IMR-90 (cell line): ENCODE measurements around the gene CDK5RAP3. TPM values are rescaled to one million over a fixed set of nuclear protein-coding genes. Genes with fewer than 3 reads are reported as not detected.

Experiments
- ATAC-seq: fragments of 200-7000 bp; cut with Tn5 transposase; 2 replicates; pipeline ENCODE4 v1.9.1; 2020; ENCODE audit warnings: low read depth, mild to moderate bottlenecking, moderate library complexity
- BruUV-seq: library from RNA; stranded (reverse); fragments of 400-500 nt; replicated peaks from 2 replicates; lab custom pipeline; 2021; lab: Mats Ljungman, UMichigan
- CTCF ChIA-PET: fragments of 300-600 bp; formaldehyde crosslinking; extraction: SDS; loops from one replicate; lab custom pipeline; 2021; ENCODE audit warnings: antibody characterized with exemption; lab: Yijun Ruan, JAX
- POLR2A ChIA-PET: fragments of 300-600 bp; sonication (Branson Sonifier 250); formaldehyde crosslinking; loops from one replicate; lab custom pipeline; 2022; ENCODE audit warnings: antibody characterized with exemption; ENCODE audit not compliant: unreplicated experiment; lab: Charles Lee
- DNase-seq: peaks from one replicate; pipeline ENCODE4 v3.0.0; 2013
- H2AFZ ChIP-seq: replicated peaks from 2 replicates; pipeline ENCODE3; 2013; ENCODE audit warnings: low read length, mild to moderate bottlenecking; ENCODE audit not compliant: poor library complexity
- H2AK5ac ChIP-seq: 2 replicates; pipeline ENCODE4 v1.6.1; 2013; ENCODE audit warnings: low read depth, low read length, inconsistent platforms
- H2AK9ac ChIP-seq: replicated peaks from 2 replicates; pipeline ENCODE3; 2013; ENCODE audit warnings: mild to moderate bottlenecking, low read depth, low read length, moderate library complexity; ENCODE audit not compliant: poor library complexity
- H2BK120ac ChIP-seq: 2 replicates; pipeline ENCODE4 v1.6.1; 2013; ENCODE audit warnings: low read depth, low read length, inconsistent platforms
- H2BK15ac ChIP-seq: 3 replicates; pipeline ENCODE4 v1.6.1; 2013; ENCODE audit warnings: low read depth, low read length, inconsistent platforms
- H2BK20ac ChIP-seq: 2 replicates; pipeline ENCODE4 v1.6.1; 2013; ENCODE audit warnings: low read depth, mild to moderate bottlenecking, inconsistent platforms, low read length, moderate library complexity
- H2BK5ac ChIP-seq: 2 replicates; pipeline ENCODE4 v1.6.1; 2013; ENCODE audit warnings: mild to moderate bottlenecking, low read depth, low read length, inconsistent platforms; ENCODE audit not compliant: poor library complexity, severe bottlenecking
- H3K14ac ChIP-seq: replicated peaks from 2 replicates; pipeline ENCODE4 v1.6.1; 2013; ENCODE audit warnings: low read depth, low read length, inconsistent platforms
- H3K18ac ChIP-seq: 2 replicates; pipeline ENCODE4 v1.6.1; 2013; ENCODE audit warnings: low read depth, low read length, control low read depth
- H3K23ac ChIP-seq: 2 replicates; pipeline ENCODE4 v1.6.1; 2013; ENCODE audit warnings: low read depth, low read length, inconsistent platforms
- H3K27ac ChIP-seq: 2 replicates; pipeline ENCODE4 v1.5.1; 2013; ENCODE audit warnings: mild to moderate bottlenecking, control low read depth, low read length; ENCODE audit not compliant: insufficient read depth
- H3K27me3 ChIP-seq: 2 replicates; pipeline ENCODE4 v1.6.1; 2013; ENCODE audit warnings: low read length; ENCODE audit not compliant: control insufficient read depth, insufficient read depth
- H3K36me3 ChIP-seq: 2 replicates; pipeline ENCODE4 v1.6.1; 2013; ENCODE audit warnings: low read length, mixed read lengths; ENCODE audit not compliant: control insufficient read depth, insufficient read depth
- H3K4ac ChIP-seq: 2 replicates; pipeline ENCODE4 v1.6.1; 2013; ENCODE audit warnings: low read depth, low read length, inconsistent platforms
- H3K4me1 ChIP-seq: 2 replicates; pipeline ENCODE4 v1.6.1; 2013; ENCODE audit warnings: low read length, mixed read lengths; ENCODE audit not compliant: control insufficient read depth, insufficient read depth
- H3K4me2 ChIP-seq: 2 replicates; pipeline ENCODE4 v1.6.1; 2013; ENCODE audit warnings: low read depth, mild to moderate bottlenecking, control low read depth, low read length, moderate library complexity
- H3K4me3 ChIP-seq: 2 replicates; pipeline ENCODE4 v1.5.1; 2013; ENCODE audit warnings: low read depth, mild to moderate bottlenecking, control low read depth, low read length, moderate library complexity; ENCODE audit not compliant: insufficient read depth
- H3K56ac ChIP-seq: 2 replicates; pipeline ENCODE4 v1.6.1; 2013; ENCODE audit warnings: low read length, inconsistent platforms; ENCODE audit not compliant: insufficient read depth; ENCODE audit errors: extremely low read depth
- H3K79me1 ChIP-seq, 2 experiments: 2 replicates each; pipeline ENCODE4 v1.6.1; 2013; ENCODE audit warnings: low read length in 2 of 2, inconsistent platforms in 1 of 2, low read depth in 1 of 2
- H3K9ac ChIP-seq: 2 replicates; pipeline ENCODE4 v1.6.1; 2013; ENCODE audit warnings: low read depth, low read length, control low read depth
- H3K9me1 ChIP-seq: 2 replicates; pipeline ENCODE4 v1.6.1; 2013; ENCODE audit warnings: low read length, inconsistent platforms; ENCODE audit not compliant: insufficient read depth
- H3K9me3 ChIP-seq: 2 replicates; pipeline ENCODE4 v1.6.1; 2013; ENCODE audit warnings: low read length; ENCODE audit not compliant: control insufficient read depth, insufficient read depth
- H4K20me1 ChIP-seq: 2 replicates; pipeline ENCODE4 v1.6.1; 2013; ENCODE audit warnings: low read length, inconsistent platforms; ENCODE audit not compliant: insufficient read depth
- H4K5ac ChIP-seq: 2 replicates; pipeline ENCODE4 v1.6.1; 2013; ENCODE audit warnings: mild to moderate bottlenecking, low read depth, low read length, control low read depth
- H4K8ac ChIP-seq, 2 experiments: 2 replicates each; pipeline ENCODE4 v1.6.1; 2013; ENCODE audit warnings: low read depth in 2 of 2, low read length in 2 of 2, control low read depth in 1 of 2, inconsistent platforms in 1 of 2
- H4K91ac ChIP-seq: 2 replicates; pipeline ENCODE4 v1.6.1; 2013; ENCODE audit warnings: low read depth, low read length, inconsistent platforms; ENCODE audit not compliant: insufficient read depth
- CHD1 ChIP-seq: IDR thresholded peaks from 2 replicates; pipeline ENCODE4 v1.6.1; 2012; ENCODE audit warnings: low read depth, low read length, improper control_type of control experiment
- FOS ChIP-seq: fragments of 150-350 bp; IDR thresholded peaks from 2 replicates; pipeline ENCODE4 v1.6.1; 2016; ENCODE audit warnings: low read depth, low read length
- MAZ ChIP-seq: IDR thresholded peaks from 2 replicates; pipeline ENCODE4 v1.6.1; 2012; ENCODE audit warnings: low read depth, mild to moderate bottlenecking, low read length, improper control_type of control experiment, moderate library complexity, borderline replicate concordance
- MXI1 ChIP-seq: IDR thresholded peaks from 2 replicates; pipeline ENCODE4 v1.6.1; 2012; ENCODE audit warnings: low read depth, mild to moderate bottlenecking, low read length, moderate library complexity, borderline replicate concordance
- NFE2L2 ChIP-seq: fragments of 150-350 bp; IDR thresholded peaks from 2 replicates; pipeline ENCODE4 v1.6.1; 2016; ENCODE audit warnings: low read depth, mild to moderate bottlenecking, low read length
- POLR2A ChIP-seq: IDR thresholded peaks from 2 replicates; pipeline ENCODE4 v1.6.1; 2012; ENCODE audit warnings: mild to moderate bottlenecking, low read depth, low read length
- RAD21 ChIP-seq: IDR thresholded peaks from 2 replicates; pipeline ENCODE4 v1.6.1; 2012; ENCODE audit warnings: low read length, improper control_type of control experiment
- RCOR1 ChIP-seq: IDR thresholded peaks from 2 replicates; pipeline ENCODE4 v1.6.1; 2012; ENCODE audit warnings: mild to moderate bottlenecking, low read length, improper control_type of control experiment; ENCODE audit not compliant: insufficient replicate concordance
- RFX5 ChIP-seq: IDR thresholded peaks from 2 replicates; pipeline ENCODE4 v1.8.0; 2012; ENCODE audit warnings: low read depth, mild to moderate bottlenecking, low read length, moderate library complexity
- SMC3 ChIP-seq: fragments of 150-350 bp; IDR thresholded peaks from 2 replicates; pipeline ENCODE4 v1.6.1; 2016; ENCODE audit warnings: low read depth, mild to moderate bottlenecking, antibody characterized with exemption, low read length, moderate library complexity
- USF2 ChIP-seq: fragments of 150-350 bp; IDR thresholded peaks from 2 replicates; pipeline ENCODE4 v1.6.1; 2017; ENCODE audit warnings: mild to moderate bottlenecking, antibody characterized with exemption, low read length, low read depth
- WGBS, 2 experiments: methylation state at CpG; one replicate each; pipeline versions ENCODE4 v1.1.5 to v1.1.7; 2013; ENCODE audit warnings: missing lambda C conversion rate in 2 of 2; ENCODE audit not compliant: insufficient read length in 1 of 2; ENCODE audit errors: extremely low coverage in 2 of 2; 5-methylcytosine and 5-hydroxymethylcytosine counted together
- dilution Hi-C: fragments of 300-500 bp; cut with HindIII; formaldehyde crosslinking; loops from one replicate; pipeline ENCODE4 v1.14.3; 2018; ENCODE audit warnings: low sequenced_read_pairs; ENCODE audit not compliant: unreplicated experiment
- in situ Hi-C: fragments of 300-500 bp; cut with MboI; formaldehyde crosslinking; loops from 3 replicates; pipeline ENCODE4 v1.14.3; 2019; ENCODE audit warnings: low sequenced_read_pairs, inconsistent platforms, mixed read lengths
- intact Hi-C: fragments of 100-400 bp; cut with micrococcal nuclease; formaldehyde crosslinking; loops from 2 replicates; pipeline ENCODE4 v1.10.0; 2022
- polyA plus RNA-seq, 3 experiments: library from polyadenylated mRNA; depleted of rRNA; stranded (reverse); fragments of >200 nt; gene quantifications; 2 replicates each; pipeline ENCODE4 v1.2.3, GENCODE V29; 2012; ENCODE audit warnings: low replicate concordance in 1 of 3
- total RNA-seq: library from RNA; depleted of rRNA; stranded (reverse); fragments of >200 nt; gene quantifications from 2 replicates; pipeline ENCODE4 v1.2.3, GENCODE V29; 2012
- TF ChIP-seq, protein P1 (sequence below): conservative IDR thresholded peaks from 2 replicates; pipeline ENCODE4 v1.5.1; 2012; ENCODE audit warnings: mild to moderate bottlenecking, low read depth, low read length, improper control_type of control experiment
- TF ChIP-seq, protein P2 (sequence below): fragments of 150-350 bp; IDR thresholded peaks from 2 replicates; pipeline ENCODE4 v1.6.1; 2016; ENCODE audit warnings: low read depth, mild to moderate bottlenecking, low read length, moderate library complexity, borderline replicate concordance

CDK5RAP3 gene
- total and polyA plus RNA-seq, 2 of the 4 experiments (the other 2 are of a cell fraction) = 75.3 to 153 TPM

DNA sequence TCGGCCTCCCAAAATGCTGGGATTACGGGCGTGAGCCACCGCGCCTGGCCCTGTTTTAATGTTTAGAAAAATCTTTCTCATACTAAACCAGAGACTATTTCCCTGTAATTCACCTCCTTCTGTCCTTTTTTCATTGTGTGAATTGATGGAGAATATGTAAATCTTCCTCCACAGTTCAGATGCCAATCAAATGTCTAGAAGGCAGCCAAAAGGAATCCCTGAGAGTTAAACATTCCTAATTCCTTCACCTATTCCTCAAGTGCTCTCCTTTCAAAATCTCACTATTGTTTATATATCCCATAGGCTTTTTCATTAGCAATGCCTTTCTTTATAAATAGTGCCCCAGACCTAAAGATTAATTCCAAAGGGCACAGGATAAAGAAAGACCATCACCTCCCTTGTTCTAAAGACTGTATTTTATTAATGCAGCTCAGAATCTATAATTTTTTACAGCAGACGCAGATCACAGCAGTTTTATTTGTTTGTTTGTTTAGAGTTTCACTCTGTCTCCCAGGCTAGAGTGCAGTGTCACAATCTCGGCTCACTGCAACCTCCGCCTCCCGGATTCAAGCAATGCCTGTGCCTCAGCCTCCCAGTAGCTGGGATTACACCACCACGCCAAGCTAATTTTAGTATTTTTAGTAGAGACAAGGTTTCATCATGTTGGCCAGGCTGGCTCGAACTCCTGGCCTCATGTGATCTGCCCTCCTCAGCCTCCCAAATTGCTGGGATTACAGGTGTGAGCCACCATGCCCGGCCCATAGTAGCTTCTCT lies 36.2 kb downstream of the CDK5RAP3 start (continued):
- TF ChIP-seq MAZ = no peak

GRCh38 chr17:48010193-48010592 lies 39.3 kb downstream of the CDK5RAP3 start:
- ATAC-seq (no peak), DNase-seq (no peak)
- no TSS peak for BruUV-seq
- no peaks in the 10 kb centered on the region for H3K36me3 ChIP-seq
- H2AFZ ChIP-seq = no peak overlapping the region
- dilution Hi-C loops = no loop called here
- H3K9me3 ChIP-seq = no peaks in the 10 kb centered on the region
- no peak overlapping the region for H3K18ac ChIP-seq
- no peak overlapping the region for H3K23ac ChIP-seq
- ChIA-PET POLR2A (no interaction called here), CTCF (interaction anchor here (0.6 to 1.3 kb wide), 4 partner anchors 31 to 257 kb away, joined by 3 to 4 read pairs (median 4); partner anchors contain the start of genes CDK5RAP3 and PNPO)
- H2AK9ac ChIP-seq = no peak overlapping the region
- no peak overlapping the region for H3K56ac ChIP-seq
- no peak overlapping the region for H3K27ac ChIP-seq
- H3K27me3 ChIP-seq = peaks cover 13% of the 10 kb centered on the region
- no peak overlapping the region for H4K5ac ChIP-seq
- H2AK5ac ChIP-seq = no peak overlapping the region
- no peaks in the 10 kb centered on the region for H3K79me1 ChIP-seq
- peaks cover 2% of the 10 kb centered on the region for H3K9me1 ChIP-seq
- H2BK15ac ChIP-seq = no peak overlapping the region
- no peak overlapping the region for H3K14ac ChIP-seq
- no peak overlapping the region for H4K91ac ChIP-seq
- no peak overlapping the region for H2BK120ac ChIP-seq
- intact Hi-C loops = no loop called here
- no CpG with 5 or more reads among the region's 3 CpGs for WGBS, 2 experiments
- no peak overlapping the region for H2BK5ac ChIP-seq
- H2BK20ac ChIP-seq = no peak overlapping the region
- peaks cover 2% of the 10 kb centered on the region; the same call in 1 of the 2 replicates for H3K4me1 ChIP-seq
- no peak overlapping the region for H3K4me2 ChIP-seq
- H3K4ac ChIP-seq = no peak overlapping the region
- H3K4me3 ChIP-seq = no peak overlapping the region
- in situ Hi-C loops = no loop called here
- no peak overlapping the region for H4K8ac ChIP-seq
- no peak overlapping the region for H3K9ac ChIP-seq
- H4K20me1 ChIP-seq = no peaks in the 10 kb centered on the region
- no peak for TF ChIP-seq RCOR1
- no peak for TF ChIP-seq USF2
- TF ChIP-seq POLR2A = no peak
- no peak for TF ChIP-seq FOS
- no peak for TF ChIP-seq MXI1
- no peak for TF ChIP-seq RFX5
- TF ChIP-seq, protein P1, sequence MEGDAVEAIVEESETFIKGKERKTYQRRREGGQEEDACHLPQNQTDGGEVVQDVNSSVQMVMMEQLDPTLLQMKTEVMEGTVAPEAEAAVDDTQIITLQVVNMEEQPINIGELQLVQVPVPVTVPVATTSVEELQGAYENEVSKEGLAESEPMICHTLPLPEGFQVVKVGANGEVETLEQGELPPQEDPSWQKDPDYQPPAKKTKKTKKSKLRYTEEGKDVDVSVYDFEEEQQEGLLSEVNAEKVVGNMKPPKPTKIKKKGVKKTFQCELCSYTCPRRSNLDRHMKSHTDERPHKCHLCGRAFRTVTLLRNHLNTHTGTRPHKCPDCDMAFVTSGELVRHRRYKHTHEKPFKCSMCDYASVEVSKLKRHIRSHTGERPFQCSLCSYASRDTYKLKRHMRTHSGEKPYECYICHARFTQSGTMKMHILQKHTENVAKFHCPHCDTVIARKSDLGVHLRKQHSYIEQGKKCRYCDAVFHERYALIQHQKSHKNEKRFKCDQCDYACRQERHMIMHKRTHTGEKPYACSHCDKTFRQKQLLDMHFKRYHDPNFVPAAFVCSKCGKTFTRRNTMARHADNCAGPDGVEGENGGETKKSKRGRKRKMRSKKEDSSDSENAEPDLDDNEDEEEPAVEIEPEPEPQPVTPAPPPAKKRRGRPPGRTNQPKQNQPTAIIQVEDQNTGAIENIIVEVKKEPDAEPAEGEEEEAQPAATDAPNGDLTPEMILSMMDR = no peak
- TF ChIP-seq, protein P2, sequence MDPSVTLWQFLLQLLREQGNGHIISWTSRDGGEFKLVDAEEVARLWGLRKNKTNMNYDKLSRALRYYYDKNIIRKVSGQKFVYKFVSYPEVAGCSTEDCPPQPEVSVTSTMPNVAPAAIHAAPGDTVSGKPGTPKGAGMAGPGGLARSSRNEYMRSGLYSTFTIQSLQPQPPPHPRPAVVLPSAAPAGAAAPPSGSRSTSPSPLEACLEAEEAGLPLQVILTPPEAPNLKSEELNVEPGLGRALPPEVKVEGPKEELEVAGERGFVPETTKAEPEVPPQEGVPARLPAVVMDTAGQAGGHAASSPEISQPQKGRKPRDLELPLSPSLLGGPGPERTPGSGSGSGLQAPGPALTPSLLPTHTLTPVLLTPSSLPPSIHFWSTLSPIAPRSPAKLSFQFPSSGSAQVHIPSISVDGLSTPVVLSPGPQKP = no peak
- no peak for TF ChIP-seq SMC3
- no peak for TF ChIP-seq MAZ
- TF ChIP-seq CHD1 = no peak
- TF ChIP-seq NFE2L2 = no peak
- TF ChIP-seq RAD21 = no peak
